ENCODE results near the gene MLH3. TPM values are rescaled to one million over a fixed set of nuclear protein-coding genes. Genes with fewer than 3 reads are reported as not detected.

Gene MLH3
- total RNA-seq: 18.7 to 21.3 TPM (median 21.2 TPM) in 3 replicates
- long read RNA-seq, full-length matches to known transcripts: 3 of 11 reads
- long read RNA-seq, partial matches to known transcripts: 2 of 11 reads
- long read RNA-seq, other reads (novel, unspliced or antisense): 6 of 11 reads

DNA sequence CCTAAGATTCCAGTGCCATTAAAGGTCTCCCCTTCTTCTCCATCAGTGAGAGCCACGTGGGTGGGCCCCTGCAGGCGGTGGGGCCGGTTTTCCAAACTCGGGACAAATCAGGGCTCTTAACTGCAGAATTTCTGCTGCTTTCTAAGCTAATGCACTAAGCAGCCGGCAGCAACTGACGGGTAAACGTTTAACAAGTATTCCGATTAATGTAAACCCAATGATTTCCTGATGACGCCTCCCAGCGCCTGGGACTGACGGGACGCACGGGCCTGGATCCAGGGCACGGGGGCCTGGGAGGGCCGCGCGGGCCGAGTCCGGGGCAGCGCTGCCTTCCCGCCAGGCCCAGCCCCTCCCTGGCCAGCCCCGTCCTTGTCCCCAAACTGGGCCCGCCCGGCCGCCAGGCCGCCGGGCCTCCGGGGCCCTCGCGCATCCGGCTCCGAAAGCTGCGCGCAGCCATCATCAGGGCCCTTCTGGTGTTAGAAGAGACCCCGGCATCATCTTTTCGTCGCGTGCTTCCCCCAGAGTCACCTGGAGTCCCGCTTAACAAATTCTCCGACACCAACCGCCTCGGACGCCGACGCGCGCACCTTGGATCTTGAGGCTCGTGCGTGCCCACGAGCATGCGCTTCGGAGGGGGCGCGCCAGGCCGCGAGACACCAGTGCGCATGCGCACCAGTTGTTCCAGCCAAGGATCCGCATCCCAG is at the start of gene MLH3:
Gene MLH3, minus strand, starts transcription at position 616 of the 704 bp plus-strand sequence. CDS start 1,812 bp downstream, outside the sequence.
- Mint-ChIP-seq H3K4me1 (ENCODE audit: low read depth) (peaks cover 18% of the 10 kb centered on the region), H3K36me3 (ENCODE audit: low read depth) (no peaks in the 10 kb centered on the region), H3K9me3 (ENCODE audit: low read depth) (no peaks in the 10 kb centered on the region), H3K27ac (ENCODE audit: unreplicated experiment) (peak within 1 kb of the TSS; percentile 96), H3K27me3 (ENCODE audit: low read depth) (no peaks in the 10 kb centered on the region), H3K4me3 (ENCODE audit: unreplicated experiment) (peak within 1 kb of the TSS; percentile 91)
- no peak for DNase-seq (ENCODE audit: low spot score)
- TF ChIP-seq CTCF (IDR thresholded peaks at IDR 0.05): peak; percentile 34

- Mint-ChIP-seq H3K27ac (ENCODE audit: unreplicated experiment) (no peak overlapping the region), H3K9me3 (ENCODE audit: low read depth) (no peaks in the 10 kb centered on the region), H3K27me3 (ENCODE audit: low read depth) (no peaks in the 10 kb centered on the region), H3K4me3 (ENCODE audit: unreplicated experiment) (no peak overlapping the region), H3K4me1 (ENCODE audit: low read depth) (no peaks in the 10 kb centered on the region), H3K36me3 (ENCODE audit: low read depth) (peaks cover 35% of the 10 kb centered on the region)
- no peak for DNase-seq (ENCODE audit: low spot score)
- TF ChIP-seq CTCF (IDR thresholded peaks at IDR 0.05): no peak
These were observed 47.4 kb upstream of the MLH3 start for GRCh38 chr14:75098682-75099081.

DNA sequence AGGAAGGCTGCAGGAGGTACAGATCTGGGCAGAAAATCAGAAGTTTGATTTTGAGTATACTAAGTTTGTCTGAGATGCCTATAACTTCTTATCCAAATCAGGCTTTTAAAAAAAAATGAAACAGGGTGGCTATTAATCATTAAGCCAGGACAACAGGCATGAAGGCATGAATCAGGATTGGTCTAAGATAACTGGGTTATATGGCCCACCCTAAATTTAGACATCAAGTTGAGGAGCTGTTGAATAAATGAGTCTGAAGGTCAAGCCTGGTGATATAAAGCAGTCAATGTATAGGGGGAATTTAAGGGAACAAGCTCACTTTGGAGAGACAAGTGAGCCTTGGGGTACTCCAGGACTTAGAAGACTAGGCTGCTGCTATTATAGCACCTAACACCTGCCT is 46.9 kb upstream of the MLH3 start:
- no peaks in the 10 kb centered on the region for H3K4me1 Mint-ChIP-seq (ENCODE audit: low read depth)
- no peak for DNase-seq (ENCODE audit: low spot score)
- H3K9me3 Mint-ChIP-seq (ENCODE audit: low read depth): no peaks in the 10 kb centered on the region
- H3K4me3 Mint-ChIP-seq (ENCODE audit: unreplicated experiment): no peak overlapping the region
- H3K27ac Mint-ChIP-seq (ENCODE audit: unreplicated experiment): no peak overlapping the region
- no peak for TF ChIP-seq CTCF (IDR thresholded peaks at IDR 0.05)
- H3K36me3 Mint-ChIP-seq (ENCODE audit: low read depth): peaks cover 35% of the 10 kb centered on the region
- H3K27me3 Mint-ChIP-seq (ENCODE audit: low read depth): no peaks in the 10 kb centered on the region

DNA sequence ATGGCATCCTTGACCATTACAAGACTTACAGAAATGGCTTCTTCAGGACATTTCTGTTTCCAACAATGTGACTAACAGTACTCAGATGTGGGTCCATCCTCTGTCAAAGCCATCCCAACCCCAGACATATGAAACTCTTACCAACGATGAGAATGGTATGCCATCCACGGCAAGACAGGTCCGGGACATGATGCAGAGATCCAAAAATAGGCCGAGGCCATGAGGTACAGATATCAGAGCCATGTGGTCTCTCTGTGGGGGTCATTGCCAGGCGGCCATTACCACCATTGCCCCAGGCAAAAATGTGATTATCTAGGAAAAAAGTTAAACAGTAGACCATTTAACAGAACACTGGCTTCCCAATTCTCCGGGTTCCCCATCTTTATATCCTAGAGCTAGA is 45.7 kb upstream of the MLH3 start:
- no peak for TF ChIP-seq CTCF (IDR thresholded peaks at IDR 0.05)
- Mint-ChIP-seq H3K27me3 (ENCODE audit: low read depth) (no peaks in the 10 kb centered on the region), H3K36me3 (ENCODE audit: low read depth) (peaks cover 35% of the 10 kb centered on the region), H3K4me3 (ENCODE audit: unreplicated experiment) (no peak overlapping the region), H3K27ac (ENCODE audit: unreplicated experiment) (no peak overlapping the region), H3K9me3 (ENCODE audit: low read depth) (no peaks in the 10 kb centered on the region), H3K4me1 (ENCODE audit: low read depth) (no peaks in the 10 kb centered on the region)
- no peak for DNase-seq (ENCODE audit: low spot score)

GRCh38 chr14:75095690-75096089 is 44.4 kb upstream of the MLH3 start:
- Mint-ChIP-seq H3K36me3 (ENCODE audit: low read depth) (peaks cover 32% of the 10 kb centered on the region), H3K4me3 (ENCODE audit: unreplicated experiment) (no peak overlapping the region), H3K4me1 (ENCODE audit: low read depth) (no peaks in the 10 kb centered on the region), H3K27me3 (ENCODE audit: low read depth) (no peaks in the 10 kb centered on the region), H3K9me3 (ENCODE audit: low read depth) (no peaks in the 10 kb centered on the region), H3K27ac (ENCODE audit: unreplicated experiment) (no peak overlapping the region)
- no peak for DNase-seq (ENCODE audit: low spot score)
- no peak for TF ChIP-seq CTCF (IDR thresholded peaks at IDR 0.05)

Data from chondrocyte (in vitro differentiated cells).